Esophagus muscularis mucosa (tissue), 3 donors: ENCODE results near the gene VAMP8.

Experiments used
- POLR2A ChIP-seq: fragments of 450-650 bp; IDR thresholded peaks from one replicate; pipeline ENCODE4 v1.6.1; 2017; ENCODE audit warnings: antibody characterized with exemption, moderate library complexity, mild to moderate bottlenecking, low read depth
- TF ChIP-seq, protein P1 (sequence below), 3 experiments: fragments of 200-600 bp in 2 of 3; fragments of 450-650 bp in 1 of 3; sonication (generic) in 2 of 3; IDR thresholded peaks; one replicate each; pipeline ENCODE4 v1.5.1; 2017 to 2019; ENCODE audit warnings: antibody characterized with exemption in 3 of 3, mild to moderate bottlenecking in 2 of 3, moderate library complexity in 1 of 3

GRCh38 chr2:85536479-85536878 is 40.9 kb upstream of the VAMP8 start:
- no peak for TF ChIP-seq POLR2A
- TF ChIP-seq, protein P1, sequence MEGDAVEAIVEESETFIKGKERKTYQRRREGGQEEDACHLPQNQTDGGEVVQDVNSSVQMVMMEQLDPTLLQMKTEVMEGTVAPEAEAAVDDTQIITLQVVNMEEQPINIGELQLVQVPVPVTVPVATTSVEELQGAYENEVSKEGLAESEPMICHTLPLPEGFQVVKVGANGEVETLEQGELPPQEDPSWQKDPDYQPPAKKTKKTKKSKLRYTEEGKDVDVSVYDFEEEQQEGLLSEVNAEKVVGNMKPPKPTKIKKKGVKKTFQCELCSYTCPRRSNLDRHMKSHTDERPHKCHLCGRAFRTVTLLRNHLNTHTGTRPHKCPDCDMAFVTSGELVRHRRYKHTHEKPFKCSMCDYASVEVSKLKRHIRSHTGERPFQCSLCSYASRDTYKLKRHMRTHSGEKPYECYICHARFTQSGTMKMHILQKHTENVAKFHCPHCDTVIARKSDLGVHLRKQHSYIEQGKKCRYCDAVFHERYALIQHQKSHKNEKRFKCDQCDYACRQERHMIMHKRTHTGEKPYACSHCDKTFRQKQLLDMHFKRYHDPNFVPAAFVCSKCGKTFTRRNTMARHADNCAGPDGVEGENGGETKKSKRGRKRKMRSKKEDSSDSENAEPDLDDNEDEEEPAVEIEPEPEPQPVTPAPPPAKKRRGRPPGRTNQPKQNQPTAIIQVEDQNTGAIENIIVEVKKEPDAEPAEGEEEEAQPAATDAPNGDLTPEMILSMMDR (IDR thresholded peaks at IDR 0.05): no peak
